A673 (cell line): ENCODE measurements around the gene PIK3AP1. TPM values are rescaled to one million over a fixed set of nuclear protein-coding genes. Genes with fewer than 3 reads are reported as not detected.

ENCODE experiments used
- BruUV-seq: library from RNA; stranded (reverse); fragments of 400-500 nt; replicated peaks from 2 replicates; lab custom pipeline; 2021; lab: Mats Ljungman, UMichigan
- CTCF ChIA-PET: fragments of 300-600 bp; sonication (Branson Sonifier 250); formaldehyde crosslinking; loops from one replicate; lab custom pipeline; 2022; ENCODE audit warnings: antibody characterized with exemption; lab: Charles Lee
- POLR2A ChIA-PET: fragments of 300-600 bp; sonication (Branson Sonifier 250); formaldehyde crosslinking; loops from one replicate; lab custom pipeline; 2022; ENCODE audit warnings: antibody characterized with exemption; ENCODE audit not compliant: low non-redundant PET; lab: Charles Lee
- DNase-seq: peaks from one replicate; pipeline ENCODE4 v3.0.0-alpha.2; 2015; ENCODE audit warnings: low spot score
- H3K27ac ChIP-seq: fragments of 200-600 bp; sonication (generic); 2 replicates; pipeline ENCODE4 v1.5.1; 2016; ENCODE audit warnings: mixed run types, low read depth, mild to moderate bottlenecking, mixed read lengths, antibody characterized with exemption, low read length; ENCODE audit not compliant: poor library complexity, severe bottlenecking
- H3K27me3 ChIP-seq: fragments of 200-600 bp; sonication (generic); replicated peaks from 2 replicates; pipeline ENCODE4 v1.6.1; 2017; ENCODE audit warnings: mixed run types, low read depth, mild to moderate bottlenecking, mixed read lengths, antibody characterized with exemption, low read length; ENCODE audit not compliant: insufficient read depth, poor library complexity
- H3K36me3 ChIP-seq: fragments of 200-600 bp; sonication (generic); 2 replicates; pipeline ENCODE4 v1.6.1; 2016; ENCODE audit warnings: mixed run types, mild to moderate bottlenecking, mixed read lengths, antibody characterized with exemption, low read length; ENCODE audit not compliant: insufficient read depth, poor library complexity, severe bottlenecking
- H3K4me1 ChIP-seq: fragments of 200-600 bp; sonication (generic); 2 replicates; pipeline ENCODE4 v1.6.1; 2017; ENCODE audit warnings: mixed run types, mild to moderate bottlenecking, mixed read lengths, antibody characterized with exemption, low read length; ENCODE audit not compliant: insufficient read depth, poor library complexity, severe bottlenecking
- H3K4me3 ChIP-seq: fragments of 200-600 bp; sonication (generic); 2 replicates; pipeline ENCODE4 v1.5.1; 2016; ENCODE audit warnings: low read depth, mixed run types, mild to moderate bottlenecking, mixed read lengths, low read length; ENCODE audit not compliant: poor library complexity, severe bottlenecking
- H3K9me3 ChIP-seq: fragments of 200-600 bp; sonication (generic); 2 replicates; pipeline ENCODE4 v1.6.1; 2016; ENCODE audit warnings: mixed run types, low read depth, mild to moderate bottlenecking, mixed read lengths, antibody characterized with exemption, low read length; ENCODE audit not compliant: poor library complexity, severe bottlenecking
- EZH2 ChIP-seq: fragments of 200-600 bp; sonication (generic); IDR thresholded peaks from 2 replicates; pipeline ENCODE4 v1.6.1; 2017; ENCODE audit warnings: borderline replicate concordance, low read depth, mild to moderate bottlenecking, mixed read lengths, antibody characterized with exemption, low read length; ENCODE audit not compliant: poor library complexity, severe bottlenecking
- intact Hi-C: fragments of 100-400 bp; cut with micrococcal nuclease; formaldehyde crosslinking; loops from one replicate; pipeline ENCODE4 v1.10.0; 2022; ENCODE audit not compliant: unreplicated experiment
- total RNA-seq: library from RNA; stranded (reverse); gene quantifications from 2 replicates; pipeline ENCODE4 v1.2.3, GENCODE V29; 2021
- TF ChIP-seq, protein P1 (sequence below): fragments of 300-800, 200-600 bp; sonication (generic); conservative IDR thresholded peaks from 2 replicates; pipeline ENCODE4 v1.5.1; 2017; ENCODE audit warnings: low read depth, mild to moderate bottlenecking, antibody characterized with exemption, low read length, moderate library complexity, mixed read lengths

PIK3AP1 gene
- total RNA-seq, 1 experiment from 2014 or later, result 0.24 TPM

- H3K36me3 ChIP-seq, result no peaks in the 10 kb centered on the region
- BruUV-seq, result no TSS peak
- ChIA-PET CTCF (interaction anchor here (1.4 to 1.7 kb wide), 5 partner anchors 104 to 386 kb away, joined by 4 to 14 read pairs (median 11); no protein-coding TSS in a partner anchor), POLR2A (no interaction called here)
- H3K9me3 ChIP-seq, result no peaks in the 10 kb centered on the region
- H3K4me3 ChIP-seq, result no peak overlapping the region
- TF ChIP-seq EZH2, result no peak
- TF ChIP-seq, protein P1, sequence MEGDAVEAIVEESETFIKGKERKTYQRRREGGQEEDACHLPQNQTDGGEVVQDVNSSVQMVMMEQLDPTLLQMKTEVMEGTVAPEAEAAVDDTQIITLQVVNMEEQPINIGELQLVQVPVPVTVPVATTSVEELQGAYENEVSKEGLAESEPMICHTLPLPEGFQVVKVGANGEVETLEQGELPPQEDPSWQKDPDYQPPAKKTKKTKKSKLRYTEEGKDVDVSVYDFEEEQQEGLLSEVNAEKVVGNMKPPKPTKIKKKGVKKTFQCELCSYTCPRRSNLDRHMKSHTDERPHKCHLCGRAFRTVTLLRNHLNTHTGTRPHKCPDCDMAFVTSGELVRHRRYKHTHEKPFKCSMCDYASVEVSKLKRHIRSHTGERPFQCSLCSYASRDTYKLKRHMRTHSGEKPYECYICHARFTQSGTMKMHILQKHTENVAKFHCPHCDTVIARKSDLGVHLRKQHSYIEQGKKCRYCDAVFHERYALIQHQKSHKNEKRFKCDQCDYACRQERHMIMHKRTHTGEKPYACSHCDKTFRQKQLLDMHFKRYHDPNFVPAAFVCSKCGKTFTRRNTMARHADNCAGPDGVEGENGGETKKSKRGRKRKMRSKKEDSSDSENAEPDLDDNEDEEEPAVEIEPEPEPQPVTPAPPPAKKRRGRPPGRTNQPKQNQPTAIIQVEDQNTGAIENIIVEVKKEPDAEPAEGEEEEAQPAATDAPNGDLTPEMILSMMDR, result no peak
- no peaks in the 10 kb centered on the region for H3K4me1 ChIP-seq
- H3K27ac ChIP-seq, result no peak overlapping the region
- DNase-seq, result no peak
- intact Hi-C loops, result loop anchor here (2.0 to 10.0 kb wide), 4 partner anchors 102 to 385 kb away; no protein-coding TSS in a partner anchor
- H3K27me3 ChIP-seq, result no peaks in the 10 kb centered on the region
Measured at GRCh38 chr10:96639899-96640298, 80.4 kb downstream of the PIK3AP1 start.

- H3K4me1 ChIP-seq, result no peaks in the 10 kb centered on the region
- TF ChIP-seq, protein P1, result no peak
- no peak for TF ChIP-seq EZH2
- H3K27me3 ChIP-seq, result no peaks in the 10 kb centered on the region
- H3K9me3 ChIP-seq, result no peaks in the 10 kb centered on the region
- DNase-seq, result no peak
- intact Hi-C loops, result no loop called here
- H3K27ac ChIP-seq, result no peak overlapping the region
- ChIA-PET CTCF (no interaction called here), POLR2A (no interaction called here)
- BruUV-seq, result no TSS peak
- H3K36me3 ChIP-seq, result no peaks in the 10 kb centered on the region
- no peak overlapping the region for H3K4me3 ChIP-seq
Measured at GRCh38 chr10:96638696-96639095, 81.6 kb downstream of the PIK3AP1 start.

- no peaks in the 10 kb centered on the region for H3K4me1 ChIP-seq
- H3K27me3 ChIP-seq, result no peaks in the 10 kb centered on the region
- H3K27ac ChIP-seq, result no peak overlapping the region
- no peak for DNase-seq
- ChIA-PET CTCF (interaction anchor here (0.6 kb wide), 1 partner anchor 383 kb away, joined by 3 read pairs; no protein-coding TSS in a partner anchor), POLR2A (no interaction called here)
- no peaks in the 10 kb centered on the region for H3K9me3 ChIP-seq
- TF ChIP-seq, protein P1, result no peak
- no peak for TF ChIP-seq EZH2
- no TSS peak for BruUV-seq
- intact Hi-C loops, result no loop called here
- no peaks in the 10 kb centered on the region for H3K36me3 ChIP-seq
- no peak overlapping the region for H3K4me3 ChIP-seq
Measured at GRCh38 chr10:96638120-96638519, 82.2 kb downstream of the PIK3AP1 start.
